Activated naive CD8-positive, alpha-beta T cell treated with anti-CD3 and anti-CD28 coated beads, Interleukin-2, amount 50 U/mL, for 16 hours (primary cell): Measurements from ENCODE around the gene PALM3.
"Not testable (repeated sequence)": the region's sequence is repeated elsewhere in the genome, so short reads cannot be mapped to it uniquely, and the experiment has no call there.

Experiments
- DNase-seq: peaks from one replicate; pipeline ENCODE4 v3.0.0-alpha.2; 2020; ENCODE audit warnings: low read depth, low spot score

PALM3 gene

GRCh38 chr19:14030997-14031718, 30.7 kb downstream of the PALM3 start:
- DNase-seq: peak; percentile 54

GRCh38 chr19:14028901-14029300, 33.0 kb downstream of the PALM3 start:
- DNase-seq: no peak

- DNase-seq: no peak
Observed at GRCh38 chr19:14027856-14028450, 33.9 kb downstream of the PALM3 start, which contains the start of gene RLN3. RLN3 (plus strand) TSS chr19:14028148; CDS start chr19:14028205, 57 bp downstream.

DNA sequence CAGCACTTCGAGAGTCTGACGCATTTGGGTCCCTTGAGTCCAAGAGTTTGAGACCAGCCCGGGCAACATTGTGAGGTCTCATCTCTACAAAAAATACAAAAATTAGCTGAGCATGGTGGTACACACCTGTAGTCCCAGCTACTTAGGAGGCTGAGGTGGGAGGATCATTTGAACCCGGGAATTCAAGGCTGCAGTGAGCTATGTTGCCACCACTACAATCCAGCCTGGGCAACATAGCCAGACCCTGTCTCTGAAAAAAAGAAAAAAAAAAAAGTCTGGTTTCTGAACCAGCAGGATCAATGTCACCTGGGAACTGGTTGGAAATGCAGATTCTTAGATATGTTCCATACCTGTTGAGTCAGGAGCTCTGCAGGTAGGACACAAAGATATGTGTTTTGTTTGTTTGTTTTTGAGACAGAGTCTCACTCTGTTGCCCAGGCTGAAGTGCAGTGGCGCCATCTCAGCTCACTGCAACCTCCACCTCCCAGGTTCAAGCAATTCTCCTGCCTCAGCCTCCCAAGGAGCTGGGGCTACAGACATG, 35.2 kb downstream of the PALM3 start:
- DNase-seq: not testable (repeated sequence)

DNA sequence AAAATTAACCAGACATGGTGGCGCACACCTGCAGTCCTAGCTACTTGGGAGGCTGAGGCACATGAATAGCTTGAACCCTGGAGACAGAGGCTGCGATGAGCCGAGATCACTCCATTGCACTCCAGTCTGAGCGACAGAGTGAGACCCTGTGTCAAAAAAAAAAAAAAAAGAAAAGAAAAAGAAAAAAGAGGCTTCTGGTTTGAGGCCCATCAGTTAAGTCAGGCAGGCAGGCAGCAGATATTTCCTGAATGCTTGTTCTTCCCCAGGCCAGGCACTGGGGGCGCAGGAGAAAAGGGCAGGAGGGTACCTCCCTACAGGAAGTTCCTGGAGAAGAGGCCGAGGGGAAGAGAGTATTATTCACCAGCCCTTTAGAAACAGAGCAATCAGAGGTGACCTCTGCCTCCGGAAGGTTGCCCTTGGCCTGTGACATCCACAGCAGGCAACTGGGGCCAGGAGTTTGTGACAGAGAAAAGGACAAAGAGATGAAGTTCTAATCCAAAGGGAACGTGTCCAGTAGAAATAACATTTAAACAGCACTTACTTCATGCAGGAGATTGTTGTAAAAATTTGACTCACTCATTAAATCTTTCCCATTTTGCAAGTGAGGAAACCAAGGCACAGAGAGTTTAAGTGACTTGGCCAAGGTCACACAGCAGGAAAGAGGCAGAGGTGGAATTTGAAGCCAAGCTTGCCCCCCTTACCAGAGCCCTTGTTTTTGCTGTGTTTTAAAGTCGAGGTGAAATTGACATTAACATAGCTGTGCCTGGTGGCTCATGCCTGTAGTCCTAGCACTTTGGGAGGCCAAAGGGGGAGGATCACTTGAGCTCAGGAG, 38.3 kb downstream of the PALM3 start:
- DNase-seq: no peak

DNA sequence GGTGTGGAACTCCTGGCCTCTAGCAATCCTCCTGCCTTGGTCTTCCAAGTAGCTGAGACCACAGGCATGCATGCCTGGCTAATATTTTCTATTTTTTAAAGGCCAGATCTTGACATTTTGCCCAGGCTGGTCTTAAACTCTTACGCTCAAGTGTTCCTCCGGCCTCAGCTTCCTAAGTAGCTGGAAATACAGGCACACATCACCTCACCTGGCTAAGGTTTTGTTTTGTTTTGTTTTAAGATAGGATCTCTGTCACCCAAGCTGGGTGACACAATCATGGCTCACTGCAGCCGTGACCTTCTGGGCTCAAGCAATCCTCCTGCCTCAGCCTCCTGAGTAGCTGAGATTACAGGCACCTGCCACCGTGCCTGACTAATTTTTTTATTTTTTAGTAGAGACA, 39.4 kb downstream of the PALM3 start:
- DNase-seq: no peak

DNA sequence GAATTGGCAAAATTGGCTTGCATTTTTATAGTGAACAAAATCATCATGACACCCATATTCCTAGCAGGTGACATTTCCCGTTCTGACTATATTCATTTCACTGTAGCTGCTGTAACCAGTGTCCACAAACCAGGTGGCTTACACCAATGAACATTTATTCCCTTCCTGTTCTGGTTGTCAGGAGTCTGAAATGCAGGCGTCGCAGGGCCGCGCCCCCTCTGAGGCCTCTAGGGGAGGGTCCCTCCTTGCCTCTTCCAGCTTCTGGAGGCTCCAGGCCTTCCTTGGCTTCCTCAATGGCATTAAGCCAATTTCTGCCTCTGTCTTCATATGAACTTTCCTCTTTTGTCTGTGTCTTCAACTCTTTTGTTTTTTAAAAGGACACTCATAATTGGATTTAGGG, 40.4 kb downstream of the PALM3 start:
- DNase-seq: no peak

DNA sequence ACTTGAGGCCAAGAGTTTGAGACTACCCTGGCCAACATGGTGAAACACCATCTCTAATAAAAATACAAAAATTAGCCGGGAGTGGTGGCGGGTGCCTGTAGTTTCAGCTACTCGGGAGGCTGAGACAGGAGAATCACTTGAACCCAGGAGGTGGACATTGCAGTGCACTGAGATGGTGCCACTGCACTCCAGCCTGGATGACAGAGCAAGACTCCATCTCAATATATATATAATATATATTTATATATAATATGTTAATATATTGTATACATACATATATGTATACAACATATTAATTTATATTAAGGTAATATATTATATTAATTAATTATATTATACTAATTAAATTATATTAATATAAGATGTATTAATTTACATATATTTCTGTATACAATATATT, 42.1 kb downstream of the PALM3 start:
- not testable (repeated sequence) for DNase-seq

DNA sequence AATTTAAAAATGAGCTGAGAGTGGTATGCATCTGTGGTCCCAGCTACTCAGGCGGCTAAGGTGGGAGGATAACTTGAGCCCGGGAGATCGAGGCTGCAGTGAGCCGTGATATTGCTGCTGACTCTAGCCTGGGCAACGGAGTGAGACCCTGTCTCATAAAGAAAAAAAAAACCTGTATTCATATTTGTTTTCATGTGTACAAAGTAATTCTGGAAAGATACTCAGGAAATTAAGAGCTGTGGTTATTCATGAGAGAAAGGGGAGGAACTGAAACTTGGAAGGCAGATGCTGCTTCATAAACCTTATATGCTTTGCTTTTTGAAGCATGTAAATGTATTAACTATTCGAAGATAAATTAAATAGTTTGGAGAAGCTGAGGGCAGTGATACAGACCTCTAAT, 42.8 kb downstream of the PALM3 start:
- no peak for DNase-seq

GRCh38 chr19:14015524-14016035, 46.3 kb downstream of the PALM3 start:
- no peak for DNase-seq

- no peak for DNase-seq
Observed at GRCh38 chr19:14012378-14012915, 49.4 kb downstream of the PALM3 start.

GRCh38 chr19:14006766-14007562, 54.9 kb downstream of the PALM3 start:
- DNase-seq: no peak

DNA sequence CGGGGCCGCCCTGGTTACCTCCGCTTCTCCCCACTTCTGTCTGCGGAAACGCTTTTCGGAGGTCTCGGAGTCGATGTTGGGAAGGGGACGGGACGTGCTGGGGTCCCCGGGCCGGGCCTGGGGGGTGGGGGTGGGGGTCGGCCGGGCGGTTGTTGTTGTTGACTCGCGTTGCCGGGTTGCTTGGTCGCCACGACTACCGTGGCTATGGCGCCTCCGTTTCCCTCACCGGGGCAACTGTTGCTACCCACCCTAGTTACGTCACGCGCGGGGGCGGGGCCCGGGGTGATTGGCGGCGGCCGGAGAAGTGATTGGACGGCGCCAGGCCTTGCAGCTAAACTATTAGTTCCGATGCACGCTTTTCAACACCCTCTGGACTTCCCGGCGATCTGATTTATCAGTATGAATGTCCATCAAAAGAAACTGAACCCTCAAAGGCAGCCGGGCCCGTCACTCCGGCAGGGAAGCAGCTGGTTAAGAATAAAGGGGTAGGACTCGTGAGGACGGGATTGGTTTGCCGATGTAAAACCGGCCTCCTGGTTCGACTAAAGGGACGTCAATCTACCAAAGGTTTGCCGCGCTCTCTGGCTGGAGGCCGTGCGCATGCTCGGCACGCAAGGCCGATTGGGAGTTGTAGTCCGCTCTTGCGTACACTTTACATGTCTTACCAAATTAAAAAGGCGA, 55.7 kb downstream of the PALM3 start, which contains the start of gene RFX1:
TSS of gene RFX1 (minus strand) at position 236 of the 681 bp plus-strand sequence. CDS start 12,477 bp downstream, outside the sequence.
- peak; percentile 99 for DNase-seq

GRCh38 chr19:14005349-14006084, 56.4 kb downstream of the PALM3 start:
- DNase-seq: peak; percentile 73

DNA sequence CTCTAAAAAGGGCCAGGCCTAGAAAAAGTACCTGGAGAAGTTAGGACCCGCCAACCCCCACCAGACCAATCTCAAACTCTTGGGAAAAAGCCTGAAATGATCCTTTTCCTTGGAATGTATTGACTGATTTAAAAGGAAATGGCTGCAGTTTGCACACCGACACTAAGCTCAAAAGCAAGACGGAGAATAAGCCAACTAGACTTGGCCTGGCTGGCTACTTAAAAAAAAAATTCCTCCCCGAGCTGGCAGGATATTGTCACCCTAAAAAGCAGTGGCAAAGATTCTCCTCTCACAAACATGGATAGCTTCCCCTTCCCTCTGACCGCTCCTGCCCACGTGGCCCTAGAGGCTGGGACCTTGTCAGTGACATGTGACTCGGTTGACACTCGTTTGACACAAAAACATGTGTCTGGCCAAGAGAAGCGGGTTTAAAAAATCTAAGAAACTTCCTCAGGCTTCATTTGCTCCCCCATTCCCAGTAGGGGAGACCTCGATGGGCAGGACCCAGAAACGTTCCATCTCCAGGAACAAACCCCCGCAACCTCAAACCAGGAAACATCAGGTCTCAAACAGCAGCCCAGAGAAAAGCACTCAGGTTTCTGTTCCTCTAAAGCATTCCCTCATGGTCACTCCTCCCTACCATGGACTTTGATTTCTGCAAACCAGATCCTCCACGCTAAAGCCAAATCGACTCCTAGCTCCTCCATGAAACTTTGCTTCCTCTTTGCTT, 57.1 kb downstream of the PALM3 start:
- no peak for DNase-seq
